ENCODE measurements around the gene PIGU. TPM values are rescaled to one million over a fixed set of nuclear protein-coding genes. Genes with fewer than 3 reads are reported as not detected.
A peak's percentile ranks its signal among the peaks of the same experiment; 100 is the strongest.

PIGU gene
- total and polyA plus RNA-seq, 9 of the 15 experiments (the other 6 are each of a cell fraction or from before 2014, with no cell fraction given) = 6.5 to 100 (median 28.1) TPM

DNA sequence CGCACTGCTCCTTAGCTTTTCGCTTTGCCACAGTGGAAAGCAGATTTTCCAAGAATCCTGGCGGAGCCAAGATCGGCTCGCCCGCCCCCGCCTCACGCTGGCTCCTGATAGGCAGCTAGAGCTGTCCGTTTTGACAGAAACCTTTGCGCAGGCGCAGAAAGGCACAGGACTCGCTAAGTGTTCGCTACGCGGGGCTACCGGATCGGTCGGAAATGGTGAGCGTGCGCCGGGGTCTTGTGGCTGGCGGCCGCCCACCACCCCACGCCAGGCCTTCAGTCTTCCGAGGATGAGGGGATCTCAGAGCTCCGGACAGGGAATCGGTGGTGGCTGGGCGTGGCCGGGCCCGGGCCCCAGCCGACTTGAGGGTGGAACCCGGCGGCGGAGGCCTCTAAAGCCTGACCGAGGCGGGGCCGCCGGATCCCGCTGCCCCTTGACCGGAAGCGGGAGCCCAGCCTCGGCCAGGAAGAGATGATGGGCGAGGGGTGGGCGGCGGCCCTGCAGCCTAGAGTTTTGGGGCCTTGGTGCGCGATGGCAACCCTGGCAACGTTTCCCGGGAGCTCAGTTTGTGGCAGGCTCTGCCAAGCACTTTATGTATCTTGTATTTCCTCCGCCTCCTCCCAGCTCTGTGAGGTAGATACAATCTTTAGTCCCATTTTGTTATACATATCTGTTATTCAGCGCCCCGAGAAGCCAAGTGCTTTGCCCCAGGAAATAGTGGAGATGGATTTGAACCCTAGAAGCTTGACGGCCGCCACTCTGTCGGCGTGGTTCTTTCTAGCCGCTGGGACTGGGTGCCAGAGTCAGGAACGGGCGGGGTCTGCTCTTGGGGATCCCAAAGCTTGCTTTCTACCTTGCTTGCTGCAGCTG lies 160.4 kb downstream of the PIGU start, which contains the start of gene DYNLRB1 (continued):
- TF ChIP-seq, protein P1, sequence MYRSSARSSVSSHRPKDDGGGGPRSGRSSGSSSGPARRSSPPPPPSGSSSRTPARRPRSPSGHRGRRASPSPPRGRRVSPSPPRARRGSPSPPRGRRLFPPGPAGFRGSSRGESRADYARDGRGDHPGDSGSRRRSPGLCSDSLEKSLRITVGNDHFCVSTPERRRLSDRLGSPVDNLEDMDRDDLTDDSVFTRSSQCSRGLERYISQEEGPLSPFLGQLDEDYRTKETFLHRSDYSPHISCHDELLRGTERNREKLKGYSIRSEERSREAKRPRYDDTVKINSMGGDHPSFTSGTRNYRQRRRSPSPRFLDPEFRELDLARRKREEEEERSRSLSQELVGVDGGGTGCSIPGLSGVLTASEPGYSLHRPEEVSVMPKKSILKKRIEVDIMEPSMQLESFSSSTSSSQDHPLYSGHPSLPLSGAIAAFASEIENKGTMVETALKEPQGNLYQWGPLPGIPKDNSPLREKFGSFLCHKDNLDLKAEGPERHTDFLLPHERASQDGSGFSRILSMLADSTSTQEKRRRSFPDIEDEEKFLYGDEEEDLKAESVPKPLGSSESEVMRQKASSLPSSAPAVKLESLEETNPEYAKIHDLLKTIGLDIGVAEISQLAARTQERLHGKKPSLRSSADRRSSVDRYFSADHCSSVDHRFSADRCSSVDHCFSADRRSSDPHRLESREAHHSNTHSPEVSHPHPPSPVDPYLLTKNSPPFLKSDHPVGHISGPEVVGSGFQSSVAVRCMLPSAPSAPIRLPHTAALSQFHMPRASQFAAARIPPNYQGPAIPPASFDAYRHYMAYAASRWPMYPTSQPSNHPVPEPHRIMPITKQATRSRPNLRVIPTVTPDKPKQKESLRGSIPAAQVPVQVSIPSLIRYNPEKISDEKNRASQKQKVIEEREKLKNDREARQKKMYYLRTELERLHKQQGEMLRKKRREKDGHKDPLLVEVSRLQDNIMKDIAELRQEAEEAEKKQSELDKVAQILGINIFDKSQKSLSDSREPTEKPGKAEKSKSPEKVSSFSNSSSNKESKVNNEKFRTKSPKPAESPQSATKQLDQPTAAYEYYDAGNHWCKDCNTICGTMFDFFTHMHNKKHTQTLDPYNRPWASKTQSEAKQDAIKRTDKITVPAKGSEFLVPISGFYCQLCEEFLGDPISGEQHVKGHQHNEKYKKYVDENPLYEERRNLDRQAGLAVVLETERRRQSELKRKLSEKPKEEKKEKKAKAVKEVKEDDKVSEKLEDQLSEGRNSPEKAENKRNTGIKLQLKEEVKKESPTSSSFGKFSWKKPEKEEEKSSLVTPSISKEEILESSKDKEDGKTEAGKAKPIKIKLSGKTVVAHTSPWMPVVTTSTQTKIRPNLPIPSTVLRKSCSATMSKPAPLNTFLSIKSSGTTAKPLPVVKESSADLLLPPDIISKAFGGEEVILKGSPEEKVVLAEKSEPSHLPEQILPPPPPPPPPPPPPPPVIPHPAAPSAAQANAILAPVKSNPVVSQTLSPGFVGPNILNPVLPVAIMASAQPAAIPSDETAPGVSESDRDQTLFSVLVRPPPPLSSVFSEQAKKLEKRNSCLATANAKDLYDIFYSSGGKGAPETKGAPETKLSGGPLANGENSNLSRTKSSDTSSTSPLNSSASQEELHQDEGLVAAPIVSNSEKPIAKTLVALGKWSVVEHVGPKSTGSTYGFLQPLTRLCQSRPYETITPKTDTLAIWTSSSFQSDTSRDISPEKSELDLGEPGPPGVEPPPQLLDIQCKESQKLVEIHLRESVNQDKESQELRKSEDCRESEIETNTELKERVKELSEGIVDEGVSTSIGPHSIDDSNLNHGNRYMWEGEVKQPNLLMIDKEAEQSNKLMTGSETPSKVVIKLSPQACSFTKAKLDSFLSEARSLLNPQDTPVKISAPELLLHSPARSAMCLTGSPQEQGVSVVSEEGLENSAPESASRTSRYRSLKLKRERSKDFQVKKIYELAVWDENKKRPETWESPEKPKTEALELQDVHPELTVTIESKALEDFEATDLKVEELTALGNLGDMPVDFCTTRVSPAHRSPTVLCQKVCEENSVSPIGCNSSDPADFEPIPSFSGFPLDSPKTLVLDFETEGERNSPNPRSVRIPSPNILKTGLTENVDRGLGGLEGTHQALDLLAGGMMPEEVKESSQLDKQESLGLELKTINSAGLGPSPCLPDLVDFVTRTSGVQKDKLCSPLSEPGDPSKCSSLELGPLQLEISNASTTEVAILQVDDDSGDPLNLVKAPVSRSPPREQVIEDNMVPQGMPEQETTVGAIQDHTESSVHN (IDR thresholded peaks at IDR 0.05; ENCODE audit: borderline replicate concordance in 1 of 2, low read depth in 1 of 2) = no peak
- TF ChIP-seq NR2C1 (IDR thresholded peaks at IDR 0.05) (no peak), NR2C1 (tag; IDR thresholded peaks at IDR 0.05) (no peak), HNRNPLL (IDR thresholded peaks at IDR 0.05; ENCODE audit: low read depth, low read length, poor library complexity, severe bottlenecking) (peak; percentile 58), ZBTB8A (IDR thresholded peaks at IDR 0.05; ENCODE audit: partially characterized antibody) (no peak), NFATC3 (IDR thresholded peaks at IDR 0.05) (no peak), TOE1 (IDR thresholded peaks at IDR 0.05; ENCODE audit: borderline replicate concordance) (peak; percentile 67; the same call in 1 of the 2 replicates), TOE1 (CRISPR knock-in tag; IDR thresholded peaks at IDR 0.05; ENCODE audit: borderline replicate concordance, low read depth) (no peak), ZNF146 (CRISPR knock-in tag; IDR thresholded peaks at IDR 0.05; ENCODE audit: unreplicated experiment) (no peak), ZNF124 (CRISPR knock-in tag; IDR thresholded peaks at IDR 0.05) (no peak), SRSF9 (IDR thresholded peaks at IDR 0.05; ENCODE audit: borderline replicate concordance, low read depth, low read length) (no peak), SMAD4 (CRISPR knock-in tag; conservative IDR thresholded peaks at IDR 0.05) (no peak), RB1 (IDR thresholded peaks at IDR 0.05; ENCODE audit: low read depth) (peak; percentile 72; the same call in 1 of the 2 replicates), ZNF121 (CRISPR knock-in tag; conservative IDR thresholded peaks at IDR 0.05) (no peak), ZNF232 (CRISPR knock-in tag; IDR thresholded peaks at IDR 0.05) (no peak; the same call in 1 of the 2 replicates), ZNF444 (CRISPR knock-in tag; IDR thresholded peaks at IDR 0.05) (no peak), NCOR1 (IDR thresholded peaks at IDR 0.05) (no peak)
- TF ChIP-seq, protein P2, sequence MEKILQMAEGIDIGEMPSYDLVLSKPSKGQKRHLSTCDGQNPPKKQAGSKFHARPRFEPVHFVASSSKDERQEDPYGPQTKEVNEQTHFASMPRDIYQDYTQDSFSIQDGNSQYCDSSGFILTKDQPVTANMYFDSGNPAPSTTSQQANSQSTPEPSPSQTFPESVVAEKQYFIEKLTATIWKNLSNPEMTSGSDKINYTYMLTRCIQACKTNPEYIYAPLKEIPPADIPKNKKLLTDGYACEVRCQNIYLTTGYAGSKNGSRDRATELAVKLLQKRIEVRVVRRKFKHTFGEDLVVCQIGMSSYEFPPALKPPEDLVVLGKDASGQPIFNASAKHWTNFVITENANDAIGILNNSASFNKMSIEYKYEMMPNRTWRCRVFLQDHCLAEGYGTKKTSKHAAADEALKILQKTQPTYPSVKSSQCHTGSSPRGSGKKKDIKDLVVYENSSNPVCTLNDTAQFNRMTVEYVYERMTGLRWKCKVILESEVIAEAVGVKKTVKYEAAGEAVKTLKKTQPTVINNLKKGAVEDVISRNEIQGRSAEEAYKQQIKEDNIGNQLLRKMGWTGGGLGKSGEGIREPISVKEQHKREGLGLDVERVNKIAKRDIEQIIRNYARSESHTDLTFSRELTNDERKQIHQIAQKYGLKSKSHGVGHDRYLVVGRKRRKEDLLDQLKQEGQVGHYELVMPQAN (IDR thresholded peaks at IDR 0.05; ENCODE audit: borderline replicate concordance) = peak; percentile 44

Data from K562 (cell line).